IMR-90 (cell line): ENCODE data around the gene SLC38A11. TPM values are rescaled to one million over a fixed set of nuclear protein-coding genes. Genes with fewer than 3 reads are reported as not detected.

Experiments
- ATAC-seq: fragments of 200-7000 bp; cut with Tn5 transposase; 2 replicates; pipeline ENCODE4 v1.9.1; 2020; ENCODE audit warnings: low read depth, mild to moderate bottlenecking, moderate library complexity
- BruUV-seq: library from RNA; stranded (reverse); fragments of 400-500 nt; replicated peaks from 2 replicates; lab custom pipeline; 2021; lab: Mats Ljungman, UMichigan
- CTCF ChIA-PET: fragments of 300-600 bp; formaldehyde crosslinking; extraction: SDS; loops from one replicate; lab custom pipeline; 2021; ENCODE audit warnings: antibody characterized with exemption; lab: Yijun Ruan, JAX
- POLR2A ChIA-PET: fragments of 300-600 bp; sonication (Branson Sonifier 250); formaldehyde crosslinking; loops from one replicate; lab custom pipeline; 2022; ENCODE audit warnings: antibody characterized with exemption; ENCODE audit not compliant: unreplicated experiment; lab: Charles Lee
- DNase-seq: peaks from one replicate; pipeline ENCODE4 v3.0.0; 2013
- H2AFZ ChIP-seq: replicated peaks from 2 replicates; pipeline ENCODE3; 2013; ENCODE audit warnings: low read length, mild to moderate bottlenecking; ENCODE audit not compliant: poor library complexity
- H2AK5ac ChIP-seq: 2 replicates; pipeline ENCODE4 v1.6.1; 2013; ENCODE audit warnings: low read depth, low read length, inconsistent platforms
- H2AK9ac ChIP-seq: replicated peaks from 2 replicates; pipeline ENCODE3; 2013; ENCODE audit warnings: mild to moderate bottlenecking, low read depth, low read length, moderate library complexity; ENCODE audit not compliant: poor library complexity
- H2BK120ac ChIP-seq: 2 replicates; pipeline ENCODE4 v1.6.1; 2013; ENCODE audit warnings: low read depth, low read length, inconsistent platforms
- H2BK15ac ChIP-seq: 3 replicates; pipeline ENCODE4 v1.6.1; 2013; ENCODE audit warnings: low read depth, low read length, inconsistent platforms
- H2BK20ac ChIP-seq: 2 replicates; pipeline ENCODE4 v1.6.1; 2013; ENCODE audit warnings: low read depth, mild to moderate bottlenecking, inconsistent platforms, low read length, moderate library complexity
- H2BK5ac ChIP-seq: 2 replicates; pipeline ENCODE4 v1.6.1; 2013; ENCODE audit warnings: mild to moderate bottlenecking, low read depth, low read length, inconsistent platforms; ENCODE audit not compliant: poor library complexity, severe bottlenecking
- H3K14ac ChIP-seq: replicated peaks from 2 replicates; pipeline ENCODE4 v1.6.1; 2013; ENCODE audit warnings: low read depth, low read length, inconsistent platforms
- H3K18ac ChIP-seq: 2 replicates; pipeline ENCODE4 v1.6.1; 2013; ENCODE audit warnings: low read depth, low read length, control low read depth
- H3K23ac ChIP-seq: 2 replicates; pipeline ENCODE4 v1.6.1; 2013; ENCODE audit warnings: low read depth, low read length, inconsistent platforms
- H3K27ac ChIP-seq: 2 replicates; pipeline ENCODE4 v1.5.1; 2013; ENCODE audit warnings: mild to moderate bottlenecking, control low read depth, low read length; ENCODE audit not compliant: insufficient read depth
- H3K27me3 ChIP-seq: 2 replicates; pipeline ENCODE4 v1.6.1; 2013; ENCODE audit warnings: low read length; ENCODE audit not compliant: control insufficient read depth, insufficient read depth
- H3K36me3 ChIP-seq: 2 replicates; pipeline ENCODE4 v1.6.1; 2013; ENCODE audit warnings: low read length, mixed read lengths; ENCODE audit not compliant: control insufficient read depth, insufficient read depth
- H3K4ac ChIP-seq: 2 replicates; pipeline ENCODE4 v1.6.1; 2013; ENCODE audit warnings: low read depth, low read length, inconsistent platforms
- H3K4me1 ChIP-seq: 2 replicates; pipeline ENCODE4 v1.6.1; 2013; ENCODE audit warnings: low read length, mixed read lengths; ENCODE audit not compliant: control insufficient read depth, insufficient read depth
- H3K4me2 ChIP-seq: 2 replicates; pipeline ENCODE4 v1.6.1; 2013; ENCODE audit warnings: low read depth, mild to moderate bottlenecking, control low read depth, low read length, moderate library complexity
- H3K4me3 ChIP-seq: 2 replicates; pipeline ENCODE4 v1.5.1; 2013; ENCODE audit warnings: low read depth, mild to moderate bottlenecking, control low read depth, low read length, moderate library complexity; ENCODE audit not compliant: insufficient read depth
- H3K56ac ChIP-seq: 2 replicates; pipeline ENCODE4 v1.6.1; 2013; ENCODE audit warnings: low read length, inconsistent platforms; ENCODE audit not compliant: insufficient read depth; ENCODE audit errors: extremely low read depth
- H3K79me1 ChIP-seq, 2 experiments: 2 replicates each; pipeline ENCODE4 v1.6.1; 2013; ENCODE audit warnings: low read length in 2 of 2, inconsistent platforms in 1 of 2, low read depth in 1 of 2
- H3K9ac ChIP-seq: 2 replicates; pipeline ENCODE4 v1.6.1; 2013; ENCODE audit warnings: low read depth, low read length, control low read depth
- H3K9me1 ChIP-seq: 2 replicates; pipeline ENCODE4 v1.6.1; 2013; ENCODE audit warnings: low read length, inconsistent platforms; ENCODE audit not compliant: insufficient read depth
- H3K9me3 ChIP-seq: 2 replicates; pipeline ENCODE4 v1.6.1; 2013; ENCODE audit warnings: low read length; ENCODE audit not compliant: control insufficient read depth, insufficient read depth
- H4K20me1 ChIP-seq: 2 replicates; pipeline ENCODE4 v1.6.1; 2013; ENCODE audit warnings: low read length, inconsistent platforms; ENCODE audit not compliant: insufficient read depth
- H4K5ac ChIP-seq: 2 replicates; pipeline ENCODE4 v1.6.1; 2013; ENCODE audit warnings: mild to moderate bottlenecking, low read depth, low read length, control low read depth
- H4K8ac ChIP-seq, 2 experiments: 2 replicates each; pipeline ENCODE4 v1.6.1; 2013; ENCODE audit warnings: low read depth in 2 of 2, low read length in 2 of 2, control low read depth in 1 of 2, inconsistent platforms in 1 of 2
- H4K91ac ChIP-seq: 2 replicates; pipeline ENCODE4 v1.6.1; 2013; ENCODE audit warnings: low read depth, low read length, inconsistent platforms; ENCODE audit not compliant: insufficient read depth
- BHLHE40 ChIP-seq: fragments of 150-350 bp; IDR thresholded peaks from 2 replicates; pipeline ENCODE4 v1.6.1; 2016; ENCODE audit warnings: mild to moderate bottlenecking, low read depth, low read length
- CEBPB ChIP-seq: IDR thresholded peaks from 2 replicates; pipeline ENCODE4 v1.6.1; 2012; ENCODE audit warnings: low read depth, low read length, improper control_type of control experiment
- CHD1 ChIP-seq: IDR thresholded peaks from 2 replicates; pipeline ENCODE4 v1.6.1; 2012; ENCODE audit warnings: low read depth, low read length, improper control_type of control experiment
- CTCF ChIP-seq: conservative IDR thresholded peaks from 2 replicates; pipeline ENCODE4 v1.5.1; 2012; ENCODE audit warnings: mild to moderate bottlenecking, low read depth, low read length, improper control_type of control experiment
- FOS ChIP-seq: fragments of 150-350 bp; IDR thresholded peaks from 2 replicates; pipeline ENCODE4 v1.6.1; 2016; ENCODE audit warnings: low read depth, low read length
- MAFK ChIP-seq: IDR thresholded peaks from 2 replicates; pipeline ENCODE4 v1.6.1; 2012; ENCODE audit warnings: low read depth, low read length, improper control_type of control experiment
- MAZ ChIP-seq: IDR thresholded peaks from 2 replicates; pipeline ENCODE4 v1.6.1; 2012; ENCODE audit warnings: low read depth, mild to moderate bottlenecking, low read length, improper control_type of control experiment, moderate library complexity, borderline replicate concordance
- MXI1 ChIP-seq: IDR thresholded peaks from 2 replicates; pipeline ENCODE4 v1.6.1; 2012; ENCODE audit warnings: low read depth, mild to moderate bottlenecking, low read length, moderate library complexity, borderline replicate concordance
- NFE2L2 ChIP-seq: fragments of 150-350 bp; IDR thresholded peaks from 2 replicates; pipeline ENCODE4 v1.6.1; 2016; ENCODE audit warnings: low read depth, mild to moderate bottlenecking, low read length
- POLR2A ChIP-seq: IDR thresholded peaks from 2 replicates; pipeline ENCODE4 v1.6.1; 2012; ENCODE audit warnings: mild to moderate bottlenecking, low read depth, low read length
- RAD21 ChIP-seq: IDR thresholded peaks from 2 replicates; pipeline ENCODE4 v1.6.1; 2012; ENCODE audit warnings: low read length, improper control_type of control experiment
- RCOR1 ChIP-seq: IDR thresholded peaks from 2 replicates; pipeline ENCODE4 v1.6.1; 2012; ENCODE audit warnings: mild to moderate bottlenecking, low read length, improper control_type of control experiment; ENCODE audit not compliant: insufficient replicate concordance
- RFX5 ChIP-seq: IDR thresholded peaks from 2 replicates; pipeline ENCODE4 v1.8.0; 2012; ENCODE audit warnings: low read depth, mild to moderate bottlenecking, low read length, moderate library complexity
- SMC3 ChIP-seq: fragments of 150-350 bp; IDR thresholded peaks from 2 replicates; pipeline ENCODE4 v1.6.1; 2016; ENCODE audit warnings: low read depth, mild to moderate bottlenecking, antibody characterized with exemption, low read length, moderate library complexity
- USF2 ChIP-seq: fragments of 150-350 bp; IDR thresholded peaks from 2 replicates; pipeline ENCODE4 v1.6.1; 2017; ENCODE audit warnings: mild to moderate bottlenecking, antibody characterized with exemption, low read length, low read depth
- WGBS, 2 experiments: methylation state at CpG; one replicate each; pipeline versions ENCODE4 v1.1.5 to v1.1.7; 2013; ENCODE audit warnings: missing lambda C conversion rate in 2 of 2; ENCODE audit not compliant: insufficient read length in 1 of 2; ENCODE audit errors: extremely low coverage in 2 of 2; 5-methylcytosine and 5-hydroxymethylcytosine counted together
- dilution Hi-C: fragments of 300-500 bp; cut with HindIII; formaldehyde crosslinking; loops from one replicate; pipeline ENCODE4 v1.14.3; 2018; ENCODE audit warnings: low sequenced_read_pairs; ENCODE audit not compliant: unreplicated experiment
- in situ Hi-C: fragments of 300-500 bp; cut with MboI; formaldehyde crosslinking; loops from 3 replicates; pipeline ENCODE4 v1.14.3; 2019; ENCODE audit warnings: low sequenced_read_pairs, inconsistent platforms, mixed read lengths
- intact Hi-C: fragments of 100-400 bp; cut with micrococcal nuclease; formaldehyde crosslinking; loops from 2 replicates; pipeline ENCODE4 v1.10.0; 2022
- polyA plus RNA-seq, 3 experiments: library from polyadenylated mRNA; depleted of rRNA; stranded (reverse); fragments of >200 nt; gene quantifications; 2 replicates each; pipeline ENCODE4 v1.2.3, GENCODE V29; 2012; ENCODE audit warnings: low replicate concordance in 1 of 3
- total RNA-seq: library from RNA; depleted of rRNA; stranded (reverse); fragments of >200 nt; gene quantifications from 2 replicates; pipeline ENCODE4 v1.2.3, GENCODE V29; 2012
- TF ChIP-seq, protein P1 (sequence below): fragments of 150-350 bp; IDR thresholded peaks from 2 replicates; pipeline ENCODE4 v1.6.1; 2016; ENCODE audit warnings: low read depth, mild to moderate bottlenecking, low read length, moderate library complexity, borderline replicate concordance

SLC38A11 gene
- total and polyA plus RNA-seq, 2 of the 4 experiments (the other 2 are of a cell fraction): 0.18 to 0.21 TPM

GRCh38 chr2:164952057-164952702, 3.1 kb downstream of the SLC38A11 start:
- BruUV-seq: no TSS peak

More at GRCh38 chr2:164952057-164952702, 3.1 kb downstream of the SLC38A11 start:
- ChIA-PET POLR2A (no interaction called here), CTCF (no interaction called here)
- H3K4me3 ChIP-seq: no peak overlapping the region
- H2BK5ac ChIP-seq: no peak overlapping the region
- H3K23ac ChIP-seq: no peak overlapping the region
- no peak overlapping the region for H2AK5ac ChIP-seq
- no peak overlapping the region for H3K18ac ChIP-seq
- no peak overlapping the region for H4K91ac ChIP-seq
- 66% methylated on average over 4 of the region's 8 CpGs; no CpG with 5 or more reads in 1 of the 2 experiments for WGBS, 2 experiments
- no peak overlapping the region for H3K4me2 ChIP-seq
- in situ Hi-C loops: no loop called here
- intact Hi-C loops: no loop called here
- no peaks in the 10 kb centered on the region for H3K9me1 ChIP-seq
- no peak overlapping the region for H2BK120ac ChIP-seq
- no peak overlapping the region for H2BK20ac ChIP-seq
- no peak overlapping the region for H4K5ac ChIP-seq
- ATAC-seq (no peak), DNase-seq (no peak)
- no peak for TF ChIP-seq NFE2L2
- TF ChIP-seq MXI1: no peak
- TF ChIP-seq BHLHE40: no peak
- TF ChIP-seq USF2: no peak
- TF ChIP-seq FOS: no peak
- TF ChIP-seq CTCF: no peak
- no peak for TF ChIP-seq SMC3
- no peak for TF ChIP-seq RAD21
- TF ChIP-seq, protein P1, sequence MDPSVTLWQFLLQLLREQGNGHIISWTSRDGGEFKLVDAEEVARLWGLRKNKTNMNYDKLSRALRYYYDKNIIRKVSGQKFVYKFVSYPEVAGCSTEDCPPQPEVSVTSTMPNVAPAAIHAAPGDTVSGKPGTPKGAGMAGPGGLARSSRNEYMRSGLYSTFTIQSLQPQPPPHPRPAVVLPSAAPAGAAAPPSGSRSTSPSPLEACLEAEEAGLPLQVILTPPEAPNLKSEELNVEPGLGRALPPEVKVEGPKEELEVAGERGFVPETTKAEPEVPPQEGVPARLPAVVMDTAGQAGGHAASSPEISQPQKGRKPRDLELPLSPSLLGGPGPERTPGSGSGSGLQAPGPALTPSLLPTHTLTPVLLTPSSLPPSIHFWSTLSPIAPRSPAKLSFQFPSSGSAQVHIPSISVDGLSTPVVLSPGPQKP: no peak
- no peak for TF ChIP-seq POLR2A
- no peak for TF ChIP-seq RFX5
- no peak for TF ChIP-seq MAFK
- no peak for TF ChIP-seq CHD1
- no peak for TF ChIP-seq MAZ
- TF ChIP-seq CEBPB: no peak
- no peak for TF ChIP-seq RCOR1
- no peak overlapping the region for H2AK9ac ChIP-seq
- H3K9ac ChIP-seq: no peak overlapping the region
- no peak overlapping the region for H3K14ac ChIP-seq
- no peak overlapping the region for H3K27ac ChIP-seq
- H2BK15ac ChIP-seq: no peak overlapping the region
- H4K20me1 ChIP-seq: no peaks in the 10 kb centered on the region
- no peak overlapping the region for H3K56ac ChIP-seq
- H3K9me3 ChIP-seq: no peaks in the 10 kb centered on the region
- peaks cover 5% of the 10 kb centered on the region for H3K27me3 ChIP-seq
- dilution Hi-C loops: no loop called here
- H3K36me3 ChIP-seq: no peaks in the 10 kb centered on the region
- peaks cover 1% of the 10 kb centered on the region; the same call in 1 of the 2 replicates for H3K4me1 ChIP-seq
- H2AFZ ChIP-seq: no peak overlapping the region
- H3K4ac ChIP-seq: no peak overlapping the region
- H4K8ac ChIP-seq: no peak overlapping the region
- H3K79me1 ChIP-seq: no peaks in the 10 kb centered on the region
